Gastrocnemius medialis (tissue), 4 donors: Measurements from ENCODE around the gene PAK5.

ENCODE experiments used
- POLR2A ChIP-seq, 2 donors: fragments of 450-650 bp; IDR thresholded peaks; one replicate each; pipeline ENCODE4 v1.6.1; 2017; ENCODE audit warnings: antibody characterized with exemption in 2 of 2, mild to moderate bottlenecking in 2 of 2, moderate library complexity in 2 of 2
- TF ChIP-seq, protein P1 (sequence below), 5 experiments: fragments of 450-650 bp in 3 of 5; fragments of 200-600 bp in 2 of 5; sonication (generic) in 2 of 5; IDR thresholded peaks in 4 of 5; conservative IDR thresholded peaks in 1 of 5; 1 replicate in 4 of 5; 2 replicates in 1 of 5; pipeline ENCODE4 v1.5.1; 2016 to 2019; ENCODE audit warnings: antibody characterized with exemption in 5 of 5, mild to moderate bottlenecking in 3 of 5, moderate library complexity in 3 of 5

DNA sequence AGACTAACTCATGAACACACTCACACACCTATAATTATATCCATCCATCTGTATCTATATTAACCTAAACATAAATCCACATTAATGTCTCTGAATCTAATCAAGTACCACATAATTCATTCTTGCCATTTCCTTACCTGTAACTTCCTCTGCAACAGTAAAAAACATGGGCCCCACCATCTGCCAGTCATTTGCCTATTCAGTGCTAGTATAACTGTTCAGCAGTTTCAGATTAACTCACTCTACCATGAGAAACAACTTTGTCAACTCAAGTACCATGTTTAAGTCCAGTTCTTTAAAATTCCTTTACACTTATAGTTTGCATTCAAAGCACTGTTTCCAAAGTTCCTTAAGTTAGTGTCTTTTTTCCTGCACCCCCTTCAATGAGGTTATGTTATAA, 255.7 kb downstream of the PAK5 start:
- TF ChIP-seq, protein P1, sequence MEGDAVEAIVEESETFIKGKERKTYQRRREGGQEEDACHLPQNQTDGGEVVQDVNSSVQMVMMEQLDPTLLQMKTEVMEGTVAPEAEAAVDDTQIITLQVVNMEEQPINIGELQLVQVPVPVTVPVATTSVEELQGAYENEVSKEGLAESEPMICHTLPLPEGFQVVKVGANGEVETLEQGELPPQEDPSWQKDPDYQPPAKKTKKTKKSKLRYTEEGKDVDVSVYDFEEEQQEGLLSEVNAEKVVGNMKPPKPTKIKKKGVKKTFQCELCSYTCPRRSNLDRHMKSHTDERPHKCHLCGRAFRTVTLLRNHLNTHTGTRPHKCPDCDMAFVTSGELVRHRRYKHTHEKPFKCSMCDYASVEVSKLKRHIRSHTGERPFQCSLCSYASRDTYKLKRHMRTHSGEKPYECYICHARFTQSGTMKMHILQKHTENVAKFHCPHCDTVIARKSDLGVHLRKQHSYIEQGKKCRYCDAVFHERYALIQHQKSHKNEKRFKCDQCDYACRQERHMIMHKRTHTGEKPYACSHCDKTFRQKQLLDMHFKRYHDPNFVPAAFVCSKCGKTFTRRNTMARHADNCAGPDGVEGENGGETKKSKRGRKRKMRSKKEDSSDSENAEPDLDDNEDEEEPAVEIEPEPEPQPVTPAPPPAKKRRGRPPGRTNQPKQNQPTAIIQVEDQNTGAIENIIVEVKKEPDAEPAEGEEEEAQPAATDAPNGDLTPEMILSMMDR (IDR thresholded peaks at IDR 0.05 in 4 of 5, conservative IDR thresholded peaks at IDR 0.05 in 1 of 5), result no peak
- no peak for TF ChIP-seq POLR2A (IDR thresholded peaks at IDR 0.05)
